H9 (cell line): Measurements from ENCODE around the gene ANGPT4. TPM values are rescaled to one million over a fixed set of nuclear protein-coding genes. Genes with fewer than 3 reads are reported as not detected.

Experiments
- DNase-seq: peaks from one replicate; pipeline ENCODE4 v3.0.0-alpha.2; 2017
- H2AFZ ChIP-seq: one replicate; pipeline ENCODE4 v1.6.1; 2013; ENCODE audit warnings: mild to moderate bottlenecking, low read length, control low read depth, moderate library complexity
- H2AK5ac ChIP-seq: 2 replicates; pipeline ENCODE4 v1.6.1; 2013; ENCODE audit warnings: low read length, control low read depth, mixed read lengths; ENCODE audit not compliant: insufficient read length
- H2BK120ac ChIP-seq: one replicate; pipeline ENCODE4 v1.6.1; 2013; ENCODE audit warnings: low read depth, mild to moderate bottlenecking, low read length, control low read depth, inconsistent platforms; ENCODE audit not compliant: poor library complexity, severe bottlenecking
- H2BK12ac ChIP-seq: 2 replicates; pipeline ENCODE4 v1.6.1; 2013; ENCODE audit warnings: low read length, control low read depth, mixed read lengths, low read depth; ENCODE audit not compliant: insufficient read length
- H2BK15ac ChIP-seq: 2 replicates; pipeline ENCODE4 v1.6.1; 2013; ENCODE audit warnings: low read depth, low read length, control low read depth
- H2BK20ac ChIP-seq: one replicate; pipeline ENCODE4 v1.6.1; 2013; ENCODE audit warnings: low read depth, mild to moderate bottlenecking, low read length, control low read depth, inconsistent platforms; ENCODE audit not compliant: poor library complexity, severe bottlenecking
- H2BK5ac ChIP-seq: 2 replicates; pipeline ENCODE4 v1.6.1; 2013; ENCODE audit warnings: low read length, control low read depth, mixed read lengths; ENCODE audit not compliant: insufficient read length
- H3K14ac ChIP-seq: 2 replicates; pipeline ENCODE4 v1.6.1; 2013; ENCODE audit warnings: low read length, control low read depth; ENCODE audit not compliant: insufficient read depth
- H3K18ac ChIP-seq: 2 replicates; pipeline ENCODE4 v1.6.1; 2013; ENCODE audit warnings: low read depth, mild to moderate bottlenecking, mixed read lengths, low read length, control low read depth; ENCODE audit not compliant: insufficient read length
- H3K23ac ChIP-seq: 2 replicates; pipeline ENCODE4 v1.6.1; 2013; ENCODE audit warnings: low read length, control low read depth, mixed read lengths, low read depth; ENCODE audit not compliant: insufficient read length
- H3K23me2 ChIP-seq: 2 replicates; pipeline ENCODE4 v1.6.1; 2013; ENCODE audit warnings: low read depth, mild to moderate bottlenecking, mixed read lengths, low read length, control low read depth; ENCODE audit not compliant: insufficient read length, poor library complexity, severe bottlenecking
- H3K27ac ChIP-seq: 2 replicates; pipeline ENCODE4 v1.5.1; 2013; ENCODE audit warnings: low read length, control low read depth, mixed read lengths, low read depth; ENCODE audit not compliant: insufficient read length
- H3K27me3 ChIP-seq: 2 replicates; pipeline ENCODE4 v1.6.1; 2013; ENCODE audit warnings: low read length, control low read depth, inconsistent platforms; ENCODE audit not compliant: insufficient read depth
- H3K4ac ChIP-seq: 2 replicates; pipeline ENCODE4 v1.6.1; 2013; ENCODE audit warnings: low read depth, mild to moderate bottlenecking, control low read depth, inconsistent platforms, low read length, moderate library complexity
- H3K4me1 ChIP-seq: 2 replicates; pipeline ENCODE4 v1.6.1; 2013; ENCODE audit warnings: low read length, control low read depth, inconsistent platforms; ENCODE audit not compliant: insufficient read depth
- H3K4me2 ChIP-seq: 2 replicates; pipeline ENCODE4 v1.6.1; 2013; ENCODE audit warnings: low read length, control low read depth, mixed read lengths; ENCODE audit not compliant: insufficient read length, insufficient read depth
- H3K56ac ChIP-seq: 2 replicates; pipeline ENCODE4 v1.6.1; 2013; ENCODE audit warnings: low read depth, mild to moderate bottlenecking, mixed read lengths, low read length, control low read depth; ENCODE audit not compliant: insufficient read length
- H3K79me1 ChIP-seq: 2 replicates; pipeline ENCODE4 v1.6.1; 2013; ENCODE audit warnings: low read depth, mild to moderate bottlenecking, moderate library complexity, low read length, control low read depth, inconsistent platforms; ENCODE audit not compliant: insufficient read depth, poor library complexity, severe bottlenecking
- H3K79me2 ChIP-seq: 2 replicates; pipeline ENCODE4 v1.6.1; 2013; ENCODE audit warnings: low read length, control low read depth, inconsistent platforms; ENCODE audit not compliant: insufficient read depth
- H3K9ac ChIP-seq: 2 replicates; pipeline ENCODE4 v1.6.1; 2013; ENCODE audit warnings: low read length, control low read depth, mixed read lengths; ENCODE audit not compliant: insufficient read length; ENCODE audit errors: extremely low read depth
- H3K9me3 ChIP-seq: one replicate; pipeline ENCODE4 v1.6.1; 2013; ENCODE audit warnings: low read depth, low read length, inconsistent platforms; ENCODE audit not compliant: control insufficient read depth
- H3T11ph ChIP-seq: one replicate; pipeline ENCODE4 v1.6.1; 2013; ENCODE audit warnings: mild to moderate bottlenecking, low read length, control low read depth, inconsistent platforms
- H4K20me1 ChIP-seq: one replicate; pipeline ENCODE4 v1.6.1; 2013; ENCODE audit not compliant: control insufficient read depth, insufficient read length, insufficient read depth
- H4K5ac ChIP-seq: 2 replicates; pipeline ENCODE4 v1.6.1; 2013; ENCODE audit warnings: low read depth, mild to moderate bottlenecking, mixed read lengths, low read length, control low read depth; ENCODE audit not compliant: insufficient read length
- H4K8ac ChIP-seq: replicated peaks from 2 replicates; pipeline ENCODE4 v1.6.1; 2013; ENCODE audit warnings: low read length, control low read depth, mixed read lengths, low read depth; ENCODE audit not compliant: insufficient read length
- H4K91ac ChIP-seq: 2 replicates; pipeline ENCODE4 v1.6.1; 2013; ENCODE audit warnings: low read depth, mild to moderate bottlenecking, moderate library complexity, mixed read lengths, low read length, control low read depth; ENCODE audit not compliant: insufficient read length
- H3K27ac Mint-ChIP-seq, 3 experiments: 2 replicates in 2 of 3; 3 replicates in 1 of 3; pipeline ENCODE4 v1.8.0; 2020 to 2021; ENCODE audit warnings: mixed read lengths in 3 of 3, mild to moderate bottlenecking in 1 of 3, moderate library complexity in 1 of 3
- H3K27me3 Mint-ChIP-seq: 2 replicates; pipeline ENCODE4 v1.8.0; 2021; ENCODE audit warnings: low read depth, mild to moderate bottlenecking, moderate library complexity, mixed read lengths
- H3K36me3 Mint-ChIP-seq, 3 experiments: 2 replicates in 2 of 3; 3 replicates in 1 of 3; pipeline ENCODE4 v1.8.0; 2020 to 2021; ENCODE audit warnings: low read depth in 3 of 3, mixed read lengths in 3 of 3; ENCODE audit not compliant: insufficient read depth in 1 of 3
- H3K4me1 Mint-ChIP-seq, 2 experiments: 2 replicates each; pipeline ENCODE4 v1.8.0; 2020; ENCODE audit warnings: mixed read lengths in 2 of 2
- H3K4me3 Mint-ChIP-seq, 2 experiments: 2 replicates in 1 of 2; 3 replicates in 1 of 2; pipeline ENCODE4 v1.8.0; 2020 to 2021; ENCODE audit warnings: mild to moderate bottlenecking in 2 of 2, mixed read lengths in 2 of 2, moderate library complexity in 1 of 2
- H3K9me3 Mint-ChIP-seq, 2 experiments: 2 replicates in 1 of 2; 3 replicates in 1 of 2; pipeline ENCODE4 v1.8.0; 2020; ENCODE audit warnings: mild to moderate bottlenecking in 2 of 2, mixed read lengths in 2 of 2, moderate library complexity in 1 of 2
- WGBS: extraction: QIAGEN DNeasy Blood & Tissue Kit; methylation state at CpG from one replicate; pipeline ENCODE4 v1.1.7; 2013; ENCODE audit warnings: missing lambda C conversion rate, low lambda C conversion rate, mixed read lengths; ENCODE audit not compliant: insufficient read length; ENCODE audit errors: extremely low coverage; 5-methylcytosine and 5-hydroxymethylcytosine counted together
- total RNA-seq: library from RNA; stranded (reverse); gene quantifications from 2 replicates; pipeline ENCODE4 v1.2.1, GENCODE V29; 2021
- TF ChIP-seq, protein P1 (sequence below): fragments of 200-600 bp; sonication (generic); conservative IDR thresholded peaks from 3 replicates; pipeline ENCODE4 v1.8.0; 2021; ENCODE audit warnings: antibody characterized with exemption, mild to moderate bottlenecking

The ANGPT4 gene
- total RNA-seq, 1 experiment from 2014 or later: 0.11 TPM

GRCh38 chr20:870758-871157 is 45.4 kb downstream of the ANGPT4 start:
- no CpG with 5 or more reads among the region's 3 CpGs for WGBS
- H3K4me3 Mint-ChIP-seq: no peak overlapping the region
- no peak overlapping the region for H3K23ac ChIP-seq

More at GRCh38 chr20:870758-871157, 45.4 kb downstream of the ANGPT4 start:
- H2BK15ac ChIP-seq: no peak overlapping the region
- H2BK20ac ChIP-seq: no peak overlapping the region
- peaks cover 7 to 14% of the 10 kb centered on the region in 2 experiments for H3K4me1 Mint-ChIP-seq
- no peak overlapping the region for H3K27ac ChIP-seq
- no peaks in the 10 kb centered on the region for H3K23me2 ChIP-seq
- no peak overlapping the region for H4K8ac ChIP-seq
- H3K4me1 ChIP-seq: no peaks in the 10 kb centered on the region
- H2BK5ac ChIP-seq: no peak overlapping the region
- no peak overlapping the region for H3K14ac ChIP-seq
- H2AK5ac ChIP-seq: no peak overlapping the region
- no peaks in the 10 kb centered on the region for H4K20me1 ChIP-seq
- H3K9me3 ChIP-seq: no peaks in the 10 kb centered on the region
- H3K18ac ChIP-seq: no peak overlapping the region
- no peaks in the 10 kb centered on the region for H3K79me1 ChIP-seq
- TF ChIP-seq, protein P1, sequence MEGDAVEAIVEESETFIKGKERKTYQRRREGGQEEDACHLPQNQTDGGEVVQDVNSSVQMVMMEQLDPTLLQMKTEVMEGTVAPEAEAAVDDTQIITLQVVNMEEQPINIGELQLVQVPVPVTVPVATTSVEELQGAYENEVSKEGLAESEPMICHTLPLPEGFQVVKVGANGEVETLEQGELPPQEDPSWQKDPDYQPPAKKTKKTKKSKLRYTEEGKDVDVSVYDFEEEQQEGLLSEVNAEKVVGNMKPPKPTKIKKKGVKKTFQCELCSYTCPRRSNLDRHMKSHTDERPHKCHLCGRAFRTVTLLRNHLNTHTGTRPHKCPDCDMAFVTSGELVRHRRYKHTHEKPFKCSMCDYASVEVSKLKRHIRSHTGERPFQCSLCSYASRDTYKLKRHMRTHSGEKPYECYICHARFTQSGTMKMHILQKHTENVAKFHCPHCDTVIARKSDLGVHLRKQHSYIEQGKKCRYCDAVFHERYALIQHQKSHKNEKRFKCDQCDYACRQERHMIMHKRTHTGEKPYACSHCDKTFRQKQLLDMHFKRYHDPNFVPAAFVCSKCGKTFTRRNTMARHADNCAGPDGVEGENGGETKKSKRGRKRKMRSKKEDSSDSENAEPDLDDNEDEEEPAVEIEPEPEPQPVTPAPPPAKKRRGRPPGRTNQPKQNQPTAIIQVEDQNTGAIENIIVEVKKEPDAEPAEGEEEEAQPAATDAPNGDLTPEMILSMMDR: no peak
- no peak for DNase-seq
- H3K56ac ChIP-seq: no peak overlapping the region
- no peaks in the 10 kb centered on the region for H3K27me3 ChIP-seq
- no peaks in the 10 kb centered on the region for H3K9me3 Mint-ChIP-seq
- H4K5ac ChIP-seq: no peak overlapping the region
- H2AFZ ChIP-seq: no peak overlapping the region
- no peaks in the 10 kb centered on the region for H3K36me3 Mint-ChIP-seq
- no peak overlapping the region; a peak in 1 of 7 replicates for H3K27ac Mint-ChIP-seq
- H3K9ac ChIP-seq: no peak overlapping the region
- no peaks in the 10 kb centered on the region for H3K79me2 ChIP-seq
- peaks cover 30% of the 10 kb centered on the region for H3K27me3 Mint-ChIP-seq
- H4K91ac ChIP-seq: no peak overlapping the region
- H2BK120ac ChIP-seq: no peak overlapping the region
- H3K4ac ChIP-seq: no peak overlapping the region
- H2BK12ac ChIP-seq: no peak overlapping the region
- H3T11ph ChIP-seq: no peak overlapping the region
- H3K4me2 ChIP-seq: no peak overlapping the region
